HL-60 (cell line): ENCODE measurements around the gene NCOA3.

Source experiments
- GABPA ChIP-seq: IDR thresholded peaks from 2 replicates; pipeline ENCODE4 v1.6.1; 2012; ENCODE audit warnings: low read depth
- POLR2AphosphoS5 ChIP-seq: IDR thresholded peaks from 2 replicates; pipeline ENCODE4 v1.6.1; 2012; ENCODE audit warnings: low read depth
- SPI1 ChIP-seq: IDR thresholded peaks from 2 replicates; pipeline ENCODE4 v1.6.1; 2012; ENCODE audit warnings: low read depth, mild to moderate bottlenecking, borderline replicate concordance
- TF ChIP-seq, protein P1 (sequence below): IDR thresholded peaks from one replicate; pipeline ENCODE4 v1.5.1; 2011; ENCODE audit warnings: low read length, control low read depth, inconsistent platforms; ENCODE audit not compliant: insufficient read depth
- TF ChIP-seq, protein P2 (sequence below): IDR thresholded peaks from 2 replicates; pipeline ENCODE4 v1.6.1; 2012; ENCODE audit warnings: low read depth; ENCODE audit not compliant: insufficient replicate concordance

DNA sequence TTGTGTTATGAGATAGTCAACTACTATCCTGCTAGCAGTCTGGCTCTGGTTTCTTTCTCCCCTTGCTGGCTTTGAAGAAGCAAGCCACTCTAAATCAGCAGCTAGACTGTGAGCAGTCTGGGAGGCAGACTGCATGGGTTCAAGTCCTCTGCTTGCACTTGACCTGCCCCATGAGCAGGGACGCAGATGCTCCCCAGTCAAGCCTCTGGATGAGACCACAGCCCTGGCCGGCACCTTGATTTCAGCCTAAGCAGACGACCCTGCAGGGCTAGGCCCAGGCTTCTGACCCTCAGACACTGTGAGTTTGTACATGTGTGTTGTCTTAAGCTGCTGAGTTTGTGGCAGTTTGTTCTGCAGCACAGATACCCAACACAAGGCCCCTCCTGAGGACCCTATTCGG is 177.8 kb downstream of the NCOA3 start:
- TF ChIP-seq, protein P1, sequence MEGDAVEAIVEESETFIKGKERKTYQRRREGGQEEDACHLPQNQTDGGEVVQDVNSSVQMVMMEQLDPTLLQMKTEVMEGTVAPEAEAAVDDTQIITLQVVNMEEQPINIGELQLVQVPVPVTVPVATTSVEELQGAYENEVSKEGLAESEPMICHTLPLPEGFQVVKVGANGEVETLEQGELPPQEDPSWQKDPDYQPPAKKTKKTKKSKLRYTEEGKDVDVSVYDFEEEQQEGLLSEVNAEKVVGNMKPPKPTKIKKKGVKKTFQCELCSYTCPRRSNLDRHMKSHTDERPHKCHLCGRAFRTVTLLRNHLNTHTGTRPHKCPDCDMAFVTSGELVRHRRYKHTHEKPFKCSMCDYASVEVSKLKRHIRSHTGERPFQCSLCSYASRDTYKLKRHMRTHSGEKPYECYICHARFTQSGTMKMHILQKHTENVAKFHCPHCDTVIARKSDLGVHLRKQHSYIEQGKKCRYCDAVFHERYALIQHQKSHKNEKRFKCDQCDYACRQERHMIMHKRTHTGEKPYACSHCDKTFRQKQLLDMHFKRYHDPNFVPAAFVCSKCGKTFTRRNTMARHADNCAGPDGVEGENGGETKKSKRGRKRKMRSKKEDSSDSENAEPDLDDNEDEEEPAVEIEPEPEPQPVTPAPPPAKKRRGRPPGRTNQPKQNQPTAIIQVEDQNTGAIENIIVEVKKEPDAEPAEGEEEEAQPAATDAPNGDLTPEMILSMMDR, result no peak
- TF ChIP-seq GABPA (no peak), POLR2AphosphoS5 (no peak), SPI1 (no peak)
- TF ChIP-seq, protein P2, sequence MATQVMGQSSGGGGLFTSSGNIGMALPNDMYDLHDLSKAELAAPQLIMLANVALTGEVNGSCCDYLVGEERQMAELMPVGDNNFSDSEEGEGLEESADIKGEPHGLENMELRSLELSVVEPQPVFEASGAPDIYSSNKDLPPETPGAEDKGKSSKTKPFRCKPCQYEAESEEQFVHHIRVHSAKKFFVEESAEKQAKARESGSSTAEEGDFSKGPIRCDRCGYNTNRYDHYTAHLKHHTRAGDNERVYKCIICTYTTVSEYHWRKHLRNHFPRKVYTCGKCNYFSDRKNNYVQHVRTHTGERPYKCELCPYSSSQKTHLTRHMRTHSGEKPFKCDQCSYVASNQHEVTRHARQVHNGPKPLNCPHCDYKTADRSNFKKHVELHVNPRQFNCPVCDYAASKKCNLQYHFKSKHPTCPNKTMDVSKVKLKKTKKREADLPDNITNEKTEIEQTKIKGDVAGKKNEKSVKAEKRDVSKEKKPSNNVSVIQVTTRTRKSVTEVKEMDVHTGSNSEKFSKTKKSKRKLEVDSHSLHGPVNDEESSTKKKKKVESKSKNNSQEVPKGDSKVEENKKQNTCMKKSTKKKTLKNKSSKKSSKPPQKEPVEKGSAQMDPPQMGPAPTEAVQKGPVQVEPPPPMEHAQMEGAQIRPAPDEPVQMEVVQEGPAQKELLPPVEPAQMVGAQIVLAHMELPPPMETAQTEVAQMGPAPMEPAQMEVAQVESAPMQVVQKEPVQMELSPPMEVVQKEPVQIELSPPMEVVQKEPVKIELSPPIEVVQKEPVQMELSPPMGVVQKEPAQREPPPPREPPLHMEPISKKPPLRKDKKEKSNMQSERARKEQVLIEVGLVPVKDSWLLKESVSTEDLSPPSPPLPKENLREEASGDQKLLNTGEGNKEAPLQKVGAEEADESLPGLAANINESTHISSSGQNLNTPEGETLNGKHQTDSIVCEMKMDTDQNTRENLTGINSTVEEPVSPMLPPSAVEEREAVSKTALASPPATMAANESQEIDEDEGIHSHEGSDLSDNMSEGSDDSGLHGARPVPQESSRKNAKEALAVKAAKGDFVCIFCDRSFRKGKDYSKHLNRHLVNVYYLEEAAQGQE, result no peak
